Smooth muscle cell (in vitro differentiated cells): ENCODE measurements around the gene PCNX4. TPM values are rescaled to one million over a fixed set of nuclear protein-coding genes. Genes with fewer than 3 reads are reported as not detected.
A peak's percentile ranks its signal among the peaks of the same experiment; 100 is the strongest.

Experiments used
- DNase-seq: peaks from one replicate; lab custom pipeline; 2025; ENCODE audit not compliant: unreplicated experiment; lab: John Stamatoyannopoulos, UW
- H2AFZ ChIP-seq: fragments of 200-600 bp; sonication (generic); 2 replicates; pipeline ENCODE4 v1.6.0; 2016; ENCODE audit warnings: antibody characterized with exemption, low read depth, mild to moderate bottlenecking
- H3F3A ChIP-seq: fragments of 200-600 bp; sonication (generic); 2 replicates; pipeline ENCODE4 v1.6.0; 2017; ENCODE audit warnings: antibody characterized with exemption, low read depth
- H3K27ac ChIP-seq: fragments of 200-600 bp; sonication (generic); 2 replicates; pipeline ENCODE4 v1.5.1; 2016; ENCODE audit warnings: low read depth, mild to moderate bottlenecking
- H3K27me3 ChIP-seq: fragments of 200-600 bp; sonication (generic); 2 replicates; pipeline ENCODE4 v1.6.1; 2016; ENCODE audit warnings: low read depth, mild to moderate bottlenecking
- H3K36me3 ChIP-seq: fragments of 200-600 bp; sonication (generic); 2 replicates; pipeline ENCODE4 v1.5.1; 2016; ENCODE audit warnings: low read depth
- H3K4me1 ChIP-seq: fragments of 200-600 bp; sonication (generic); 2 replicates; pipeline ENCODE4 v1.5.1; 2016; ENCODE audit warnings: low read depth
- H3K4me2 ChIP-seq: fragments of 200-600 bp; sonication (generic); 2 replicates; pipeline ENCODE4 v1.6.0; 2016; ENCODE audit warnings: mild to moderate bottlenecking
- H3K4me3 ChIP-seq: fragments of 200-600 bp; sonication (generic); 2 replicates; pipeline ENCODE4 v1.5.1; 2016; ENCODE audit warnings: mild to moderate bottlenecking
- H3K79me2 ChIP-seq: fragments of 200-600 bp; sonication (generic); 2 replicates; pipeline ENCODE4 v1.6.0; 2016; ENCODE audit warnings: low read depth, mild to moderate bottlenecking
- H3K9ac ChIP-seq: fragments of 200-600 bp; sonication (generic); 2 replicates; pipeline ENCODE4 v1.6.0; 2016; ENCODE audit warnings: low read depth
- H3K9me3 ChIP-seq: fragments of 200-600 bp; sonication (generic); replicated peaks from 2 replicates; pipeline ENCODE4 v1.5.1; 2016; ENCODE audit warnings: low read depth
- H4K20me1 ChIP-seq: fragments of 200-600 bp; sonication (generic); 2 replicates; pipeline ENCODE4 v1.6.0; 2016; ENCODE audit warnings: low read depth
- WGBS: methylation state at CpG from one replicate; pipeline ENCODE4 v1.1.7; 2016; ENCODE audit warnings: low lambda C conversion rate; 5-methylcytosine and 5-hydroxymethylcytosine counted together
- polyA plus RNA-seq: library from polyadenylated mRNA; unstranded; fragments of >200 nt; fragmentation: Nextera tagmentation; extraction: Ambion mirVana; gene quantifications from 2 replicates; pipeline ENCODE4 v1.2.1, GENCODE V29; 2016
- total RNA-seq: library from RNA; depleted of rRNA; stranded (reverse); fragments of >200 nt; gene quantifications from 2 replicates; pipeline ENCODE4 v1.2.3, GENCODE V29; 2014
- TF ChIP-seq, protein P1 (sequence below): fragments of 200-600 bp; sonication (generic); IDR thresholded peaks from 2 replicates; pipeline ENCODE4 v1.5.1; 2017; ENCODE audit warnings: borderline replicate concordance, mild to moderate bottlenecking, antibody characterized with exemption; ENCODE audit not compliant: insufficient read depth, poor library complexity, severe bottlenecking

PCNX4 gene
- total and polyA plus RNA-seq, 2 experiments from 2014 or later: 28.2 to 93.9 TPM

DNA sequence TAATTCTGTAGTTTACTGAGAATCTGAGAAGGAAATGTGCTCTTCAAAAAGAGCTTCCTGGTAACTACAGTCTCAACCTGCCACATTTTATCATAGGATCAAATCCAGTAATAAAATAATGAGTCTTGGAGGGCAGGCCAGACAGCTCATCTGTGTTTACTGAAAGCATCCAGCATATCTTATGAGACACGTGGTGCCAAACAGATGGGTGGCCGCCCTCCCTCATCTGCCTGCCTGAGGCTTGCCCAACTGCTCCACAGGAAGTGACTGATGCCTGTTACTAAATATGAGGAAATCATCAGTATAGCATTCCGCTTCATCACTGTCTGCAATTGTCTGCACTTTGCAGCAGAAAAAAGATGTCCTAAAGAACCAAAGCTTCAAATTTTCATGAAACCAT lies 60.0 kb downstream of the PCNX4 start:
- TF ChIP-seq, protein P1, sequence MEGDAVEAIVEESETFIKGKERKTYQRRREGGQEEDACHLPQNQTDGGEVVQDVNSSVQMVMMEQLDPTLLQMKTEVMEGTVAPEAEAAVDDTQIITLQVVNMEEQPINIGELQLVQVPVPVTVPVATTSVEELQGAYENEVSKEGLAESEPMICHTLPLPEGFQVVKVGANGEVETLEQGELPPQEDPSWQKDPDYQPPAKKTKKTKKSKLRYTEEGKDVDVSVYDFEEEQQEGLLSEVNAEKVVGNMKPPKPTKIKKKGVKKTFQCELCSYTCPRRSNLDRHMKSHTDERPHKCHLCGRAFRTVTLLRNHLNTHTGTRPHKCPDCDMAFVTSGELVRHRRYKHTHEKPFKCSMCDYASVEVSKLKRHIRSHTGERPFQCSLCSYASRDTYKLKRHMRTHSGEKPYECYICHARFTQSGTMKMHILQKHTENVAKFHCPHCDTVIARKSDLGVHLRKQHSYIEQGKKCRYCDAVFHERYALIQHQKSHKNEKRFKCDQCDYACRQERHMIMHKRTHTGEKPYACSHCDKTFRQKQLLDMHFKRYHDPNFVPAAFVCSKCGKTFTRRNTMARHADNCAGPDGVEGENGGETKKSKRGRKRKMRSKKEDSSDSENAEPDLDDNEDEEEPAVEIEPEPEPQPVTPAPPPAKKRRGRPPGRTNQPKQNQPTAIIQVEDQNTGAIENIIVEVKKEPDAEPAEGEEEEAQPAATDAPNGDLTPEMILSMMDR: no peak
- Histone ChIP-seq H2AFZ (no peak overlapping the region), H3K4me1 (peaks cover 12% of the 10 kb centered on the region), H3K27me3 (no peaks in the 10 kb centered on the region), H3K9me3 (no peaks in the 10 kb centered on the region), H3K4me3 (no peak overlapping the region), H3K9ac (peak overlapping the region; percentile 63), H3K79me2 (peaks cover 4% of the 10 kb centered on the region), H3K27ac (peak overlapping the region; percentile 90), H4K20me1 (peaks cover 1% of the 10 kb centered on the region), H3F3A (peaks cover 6% of the 10 kb centered on the region), H3K36me3 (no peaks in the 10 kb centered on the region), H3K4me2 (peak overlapping the region; percentile 48)
- 21% methylated on average over 3 of the region's 3 CpGs for WGBS
- DNase-seq: peak; percentile 10

DNA sequence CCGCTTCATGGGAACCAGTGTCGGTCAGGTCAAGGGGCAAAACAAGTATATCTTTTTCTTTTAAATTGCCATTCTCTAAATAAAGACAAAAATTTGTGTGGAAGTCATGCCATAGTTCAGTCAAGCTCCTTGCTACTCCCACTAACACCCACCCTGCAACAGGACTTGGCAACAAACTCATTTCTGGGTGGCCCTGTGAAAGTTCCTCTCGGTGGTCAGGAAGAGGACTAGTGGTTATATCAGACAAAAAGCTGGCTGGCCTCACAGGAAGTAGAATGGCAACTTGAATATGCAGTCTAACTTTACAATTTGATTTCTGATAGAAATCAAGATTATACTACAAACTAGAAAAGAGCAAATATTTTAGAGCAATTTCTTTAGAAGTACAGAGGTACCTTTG lies 62.3 kb downstream of the PCNX4 start:
- Histone ChIP-seq H4K20me1 (peaks cover 13% of the 10 kb centered on the region), H3K9me3 (no peaks in the 10 kb centered on the region)
- WGBS: 96% methylated on average over 3 of the region's 3 CpGs

DNA sequence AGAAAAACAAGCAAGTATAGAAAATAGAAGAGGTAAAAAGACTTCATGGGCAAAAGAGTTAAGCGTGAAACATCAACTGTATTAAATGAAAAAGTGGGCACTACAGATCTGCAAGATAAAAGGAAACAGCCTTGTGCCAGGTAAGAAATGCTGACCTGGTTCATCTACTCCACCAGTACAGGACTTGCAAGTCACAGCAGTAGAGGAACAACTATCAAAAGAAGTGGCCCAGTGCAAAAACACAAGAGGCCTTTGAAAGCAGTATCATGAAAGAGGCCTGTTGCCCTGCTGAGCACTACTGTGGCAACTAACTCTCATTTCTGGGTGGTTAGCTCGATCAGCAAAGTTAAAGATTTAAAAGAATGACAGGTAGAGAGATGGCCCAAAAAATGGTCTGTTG lies 62.9 kb downstream of the PCNX4 start:
- Histone ChIP-seq H3K27ac (no peak overlapping the region), H2AFZ (no peak overlapping the region), H4K20me1 (peaks cover 13% of the 10 kb centered on the region), H3K4me2 (no peak overlapping the region), H3K27me3 (no peaks in the 10 kb centered on the region), H3F3A (peaks cover 6% of the 10 kb centered on the region), H3K79me2 (peaks cover 31% of the 10 kb centered on the region), H3K4me3 (no peak overlapping the region), H3K36me3 (no peaks in the 10 kb centered on the region), H3K9ac (no peak overlapping the region), H3K4me1 (peaks cover 12% of the 10 kb centered on the region), H3K9me3 (no peaks in the 10 kb centered on the region)
- TF ChIP-seq, protein P1: no peak
- no peak for DNase-seq
- 94% methylated on average over 2 of the region's 2 CpGs for WGBS

More for the DNA sequence above, 62.3 kb downstream of the PCNX4 start:
- DNase-seq: no peak
- Histone ChIP-seq H3K4me3 (no peak overlapping the region), H3K9ac (no peak overlapping the region), H3K79me2 (peaks cover 24% of the 10 kb centered on the region), H3K27me3 (no peaks in the 10 kb centered on the region), H2AFZ (no peak overlapping the region), H3F3A (peaks cover 6% of the 10 kb centered on the region), H3K27ac (no peak overlapping the region), H3K36me3 (no peaks in the 10 kb centered on the region), H3K4me1 (peaks cover 12% of the 10 kb centered on the region), H3K4me2 (no peak overlapping the region)
- TF ChIP-seq, protein P1: no peak

DNA sequence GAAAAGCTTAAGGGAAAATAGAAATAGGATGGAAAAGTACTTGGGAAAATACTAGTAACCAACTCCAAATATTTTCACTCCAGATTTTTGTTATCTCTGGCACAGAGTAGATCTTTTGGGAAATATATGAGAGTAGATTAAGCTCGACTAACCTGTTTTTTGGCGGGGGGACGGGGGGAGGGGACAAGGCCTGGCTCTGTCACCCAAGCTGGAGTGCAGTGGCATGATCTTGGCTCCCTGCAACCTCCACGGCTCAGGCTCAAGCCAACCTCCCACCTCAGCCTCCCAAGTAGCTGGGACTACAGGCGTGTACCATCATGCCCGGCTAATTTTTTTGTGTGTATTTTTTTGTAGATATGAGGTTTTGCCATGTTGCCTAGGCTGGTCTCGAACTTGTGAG lies 68.7 kb downstream of the PCNX4 start:
- H3K36me3 ChIP-seq: no peaks in the 10 kb centered on the region
- H3K4me1 ChIP-seq: peaks cover 10% of the 10 kb centered on the region
- H3K4me3 ChIP-seq: no peak overlapping the region
- no peak for DNase-seq
- no peaks in the 10 kb centered on the region for H3K27me3 ChIP-seq
- WGBS: 99% methylated on average over 7 of the region's 7 CpGs
- H3K79me2 ChIP-seq: peaks cover 60% of the 10 kb centered on the region
- TF ChIP-seq, protein P1: no peak
- peaks cover 18% of the 10 kb centered on the region for H4K20me1 ChIP-seq
- no peak overlapping the region for H3K4me2 ChIP-seq
- H3F3A ChIP-seq: no peaks in the 10 kb centered on the region
- no peaks in the 10 kb centered on the region for H3K9me3 ChIP-seq
- H3K9ac ChIP-seq: no peak overlapping the region
- H3K27ac ChIP-seq: no peak overlapping the region
- H2AFZ ChIP-seq: no peak overlapping the region
